UCSD-AML1 (cell line): ENCODE data around the gene TPRX1.
"Not testable (repeated sequence)": the region's sequence is repeated elsewhere in the genome, so short reads cannot be mapped to it uniquely, and the experiment has no call there.

Experiments
- DNase-seq: peaks from one replicate; lab custom pipeline; 2025; ENCODE audit not compliant: unreplicated experiment; lab: John Stamatoyannopoulos, UW

TPRX1 gene

GRCh38 chr19:47768604-47769003 is 35.7 kb downstream of the TPRX1 start:
- DNase-seq: no peak

DNA sequence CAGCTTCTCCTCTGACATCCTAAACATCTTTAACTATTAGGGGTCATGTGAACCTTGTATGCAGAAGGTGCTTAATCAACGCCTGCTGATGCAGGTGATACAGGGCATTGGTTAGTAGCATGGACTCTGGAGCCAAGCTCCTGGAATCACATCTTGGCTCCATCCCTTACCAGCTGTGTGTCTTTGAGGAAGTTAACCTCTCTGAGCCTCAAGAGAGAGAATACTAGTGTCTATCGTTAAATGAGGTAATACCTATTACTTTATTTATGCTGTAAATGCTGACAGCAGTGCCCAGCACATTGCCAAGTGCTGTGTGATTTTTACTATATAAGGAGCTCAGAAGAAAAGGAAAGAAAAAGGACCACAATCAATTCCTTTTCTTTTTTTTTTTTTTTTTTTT is 37.0 kb downstream of the TPRX1 start:
- no peak for DNase-seq

- DNase-seq: no peak
These were observed 37.7 kb downstream of the TPRX1 start for GRCh38 chr19:47766670-47767069.

GRCh38 chr19:47766359-47766620 is 38.1 kb downstream of the TPRX1 start:
- DNase-seq: no peak

GRCh38 chr19:47765523-47766358 is 38.6 kb downstream of the TPRX1 start:
- DNase-seq: peak; percentile 71

DNA sequence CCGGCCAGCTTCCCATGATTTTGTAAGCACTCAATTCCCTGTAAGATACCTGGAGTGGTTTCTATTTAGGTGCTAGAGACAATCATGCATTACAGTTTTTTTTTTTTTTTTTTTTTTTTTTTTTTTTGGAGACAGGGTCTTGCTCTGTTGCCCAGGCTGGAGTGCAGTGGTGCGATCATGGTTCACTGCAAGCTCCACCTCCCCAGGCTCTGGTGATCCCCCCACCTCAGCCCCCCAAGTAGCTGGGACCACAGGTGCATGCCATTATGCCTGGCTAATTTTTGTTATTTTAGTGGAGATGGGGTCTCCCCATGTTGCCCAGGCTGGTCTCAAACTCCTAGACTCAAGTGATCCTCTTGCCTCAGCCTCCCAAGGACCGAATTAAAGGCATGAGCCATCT is 39.6 kb downstream of the TPRX1 start:
- not testable (repeated sequence) for DNase-seq

DNA sequence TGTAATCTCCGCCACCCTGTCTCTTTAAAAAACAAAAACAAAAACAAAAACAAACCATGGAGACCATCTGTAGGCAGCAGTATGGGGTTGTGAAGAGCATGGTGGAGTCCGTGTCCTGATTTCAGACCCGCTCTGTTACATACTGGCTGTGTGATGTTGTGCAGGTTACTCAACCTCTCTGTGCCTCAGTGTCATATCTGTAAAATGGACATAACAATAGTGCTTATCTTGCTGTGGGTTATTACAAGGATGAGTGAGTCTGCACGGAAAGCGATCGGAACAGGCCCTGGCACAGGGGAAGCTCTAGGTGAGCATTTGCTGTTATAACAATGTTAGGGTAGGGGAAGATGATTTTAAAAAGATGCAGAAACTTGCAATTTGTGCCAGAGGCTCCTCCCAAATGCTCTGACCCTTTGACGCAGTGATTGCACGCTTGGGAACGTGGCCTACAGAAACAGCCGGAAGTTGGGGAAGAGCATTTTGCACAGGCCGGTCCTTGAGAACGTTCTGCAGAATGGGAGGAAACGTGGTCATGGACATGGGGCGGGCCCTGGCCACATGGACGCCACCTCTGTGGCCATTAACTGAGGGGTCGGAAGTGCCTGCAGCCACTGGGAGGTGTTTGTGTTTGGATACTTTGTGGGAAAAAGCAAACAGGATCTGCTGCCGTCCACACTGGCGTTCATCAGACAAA is 41.6 kb downstream of the TPRX1 start:
- no peak for DNase-seq

DNA sequence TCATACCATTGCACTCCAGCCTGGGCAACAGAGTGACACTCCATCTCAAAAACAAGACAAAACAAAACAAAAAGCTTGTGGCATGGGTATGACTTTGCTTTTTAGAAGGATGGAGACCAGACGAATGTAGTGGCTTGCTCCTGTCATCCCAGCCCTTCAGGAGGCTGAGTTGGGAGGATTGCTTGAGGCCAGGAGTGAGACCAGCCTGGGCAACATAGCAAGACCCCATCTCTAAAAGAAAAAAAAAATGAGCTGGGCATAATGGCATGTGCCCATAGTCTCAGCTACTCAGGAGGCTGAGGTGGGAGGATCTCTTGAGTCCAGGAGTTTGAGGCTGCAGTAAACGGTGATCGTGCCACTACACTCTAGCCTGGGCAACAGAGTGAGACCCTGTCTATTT is 42.2 kb downstream of the TPRX1 start:
- DNase-seq: no peak

DNA sequence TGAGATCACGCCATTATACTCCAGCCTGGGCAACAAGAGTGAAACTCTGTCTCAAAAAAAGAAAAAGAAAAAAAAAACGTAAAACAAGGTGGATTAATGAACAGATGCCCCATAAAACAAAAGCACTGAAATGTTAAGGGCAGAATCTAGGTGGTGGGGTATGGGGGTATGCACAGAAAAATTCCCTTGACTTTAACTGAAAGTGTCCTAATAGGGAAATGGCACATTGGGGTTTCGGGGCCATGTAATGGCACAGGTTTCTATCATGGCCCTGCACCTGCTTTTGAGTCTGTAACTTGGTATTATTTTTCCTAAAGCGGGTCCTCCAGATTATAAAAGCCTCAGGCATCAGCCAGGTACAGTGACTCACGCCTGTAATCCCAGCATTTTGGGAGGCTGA is 42.8 kb downstream of the TPRX1 start:
- no peak for DNase-seq

DNA sequence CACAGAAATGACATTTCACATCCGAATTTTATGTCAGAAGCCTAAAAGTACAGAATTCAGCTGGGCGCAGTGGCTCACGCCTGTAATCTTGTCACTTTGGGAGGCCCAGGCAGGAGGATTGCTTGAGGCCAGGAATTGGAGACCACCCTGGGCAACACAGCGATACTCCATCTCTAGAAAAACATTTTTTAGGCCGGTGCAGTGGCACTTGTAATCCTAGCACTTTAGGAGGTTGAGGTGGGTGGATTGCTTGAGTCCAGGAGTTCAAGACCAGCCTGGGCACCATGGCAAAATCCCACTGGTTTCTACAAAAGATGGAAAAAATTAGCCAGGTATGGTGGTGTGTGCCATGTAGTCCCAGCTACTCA is 43.7 kb downstream of the TPRX1 start:
- DNase-seq: no peak

- DNase-seq: no peak
These were observed 45.9 kb downstream of the TPRX1 start for GRCh38 chr19:47758443-47758804.

DNA sequence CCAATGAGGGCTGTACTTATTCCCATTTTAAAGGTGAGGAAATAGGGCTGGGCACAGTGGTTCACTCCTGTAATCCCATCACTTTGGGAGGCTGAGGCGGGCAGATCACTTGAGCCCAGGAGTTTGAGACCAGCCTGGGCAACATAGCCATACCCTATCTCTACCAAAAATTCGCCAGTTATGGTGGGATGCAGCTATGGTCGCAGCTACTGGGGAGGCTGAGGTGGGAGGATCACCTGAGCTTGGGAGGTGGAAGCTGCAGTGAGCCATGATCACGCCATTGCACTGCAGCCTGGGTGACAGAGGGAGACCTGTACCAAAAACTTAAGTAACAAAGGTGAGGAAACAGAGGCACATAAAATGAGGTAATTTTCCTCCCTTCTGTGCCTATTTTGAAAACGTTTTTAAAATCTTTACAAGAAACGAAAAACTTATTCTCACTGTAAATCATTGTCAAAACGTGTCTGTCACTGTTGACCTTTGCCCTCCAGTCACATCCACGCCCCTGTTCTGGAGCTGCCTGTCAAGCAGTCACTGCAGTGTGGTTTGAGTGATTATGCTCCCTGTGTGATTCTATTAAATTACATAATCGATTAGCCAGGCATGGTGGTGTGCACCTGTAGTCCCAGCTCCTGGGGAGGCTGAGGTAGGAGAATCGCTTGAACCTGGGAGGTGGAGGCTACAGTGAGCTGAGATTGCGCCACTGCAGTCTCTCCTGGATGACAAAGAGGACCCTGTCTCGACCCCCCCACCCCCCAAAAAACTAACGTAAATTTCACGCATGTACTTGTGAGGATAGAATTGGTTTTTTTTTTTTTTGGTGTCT is 46.5 kb downstream of the TPRX1 start:
- no peak for DNase-seq

- DNase-seq: no peak
These were observed 47.3 kb downstream of the TPRX1 start for GRCh38 chr19:47756953-47757608.

- DNase-seq: no peak
These were observed 47.8 kb downstream of the TPRX1 start for GRCh38 chr19:47756627-47756929.

- no peak for DNase-seq
These were observed 48.4 kb downstream of the TPRX1 start for GRCh38 chr19:47755762-47756626.

- DNase-seq: no peak
These were observed 49.1 kb downstream of the TPRX1 start for GRCh38 chr19:47755065-47755761.

DNA sequence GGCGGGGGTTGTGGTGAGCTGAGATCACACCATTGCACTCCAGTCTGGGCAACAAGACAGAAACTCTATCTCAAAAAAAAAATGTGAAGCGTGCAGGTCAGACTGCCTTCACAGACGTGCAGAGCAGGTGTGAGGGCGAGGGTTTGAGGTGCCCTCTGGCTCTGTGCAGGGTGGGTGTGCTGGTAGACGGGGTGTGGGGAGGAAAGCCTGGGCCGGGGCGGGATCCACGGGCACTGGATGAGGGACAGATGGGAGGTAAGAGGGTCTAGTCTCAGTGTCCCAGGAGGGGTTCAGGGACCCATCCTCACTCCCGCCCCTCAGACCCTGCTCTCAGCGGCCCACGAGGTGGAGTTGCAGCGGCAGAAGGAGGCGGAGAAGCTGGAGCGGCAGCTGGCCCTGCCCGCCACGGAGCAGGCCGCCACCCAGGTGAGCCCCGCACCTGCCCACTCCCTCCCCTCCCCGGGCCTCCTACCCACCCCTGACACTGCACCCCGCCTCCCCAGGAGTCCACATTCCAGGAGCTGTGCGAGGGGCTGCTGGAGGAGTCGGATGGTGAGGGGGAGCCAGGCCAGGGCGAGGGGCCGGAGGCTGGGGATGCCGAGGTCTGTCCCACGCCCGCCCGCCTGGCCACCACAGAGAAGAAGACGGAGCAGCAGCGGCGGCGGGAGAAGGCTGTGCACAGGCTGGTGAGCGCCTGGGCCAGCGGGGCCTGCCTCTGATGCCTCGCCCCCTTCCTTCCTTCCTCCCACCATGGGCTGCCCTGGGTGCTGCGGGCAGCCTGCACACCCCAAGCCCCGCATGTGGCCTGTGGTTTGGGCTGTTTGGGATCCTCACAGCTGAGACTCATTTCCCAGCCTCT is 49.9 kb downstream of the TPRX1 start:
- DNase-seq: no peak

DNA sequence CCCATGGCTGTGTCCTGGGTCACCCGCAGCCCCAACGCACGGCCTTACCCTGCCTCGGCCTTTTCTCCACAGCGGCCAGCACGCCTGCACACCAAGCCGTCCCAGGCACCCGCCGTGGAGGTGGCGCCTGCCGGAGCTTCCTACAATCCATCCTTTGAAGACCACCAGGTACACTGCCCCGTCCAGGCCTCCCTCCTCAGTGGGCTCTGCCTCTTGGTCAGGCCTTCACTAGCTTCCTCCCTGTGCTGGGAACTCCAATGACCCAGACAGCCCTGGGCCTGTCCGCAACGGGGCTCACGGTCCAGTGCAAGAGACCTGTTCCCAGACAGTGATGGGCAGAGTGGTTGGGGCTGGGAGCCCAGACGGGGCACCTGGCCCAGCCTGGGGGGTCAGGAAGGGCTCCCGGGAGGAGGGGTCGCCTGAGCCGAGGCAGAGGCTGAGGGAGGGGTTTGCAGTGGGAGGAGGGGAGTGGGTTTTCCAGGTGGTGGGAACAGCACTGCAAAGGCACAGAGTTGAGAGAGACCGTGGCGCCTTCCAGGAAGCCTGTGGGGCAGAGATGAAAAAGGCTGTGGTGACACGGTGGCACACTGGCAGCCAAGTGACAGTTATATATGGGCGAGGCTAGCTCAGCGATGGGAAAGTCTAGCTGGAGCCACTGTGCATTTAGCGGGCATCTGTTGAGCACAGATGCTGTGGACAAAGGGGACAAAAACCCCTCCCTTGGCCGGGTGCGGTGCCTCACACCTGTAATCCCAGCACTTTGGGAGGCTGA is 51.7 kb downstream of the TPRX1 start:
- DNase-seq: no peak
